Renal pelvis (tissue), 4 donors: Measurements from ENCODE around the gene SLC9A8. TPM values are rescaled to one million over a fixed set of nuclear protein-coding genes. Genes with fewer than 3 reads are reported as not detected.
A peak's percentile ranks its signal among the peaks of the same experiment; 100 is the strongest.

ENCODE experiments used
- DNase-seq: peaks from one replicate; pipeline ENCODE4 v3.0.0-alpha.2; 2013
- polyA plus RNA-seq, 3 donors: library from polyadenylated mRNA; unstranded; fragments of 120-200 nt; gene quantifications; one replicate each; pipeline ENCODE4 v1.2.1, GENCODE V29; 2013; ENCODE audit not compliant: insufficient read length in 3 of 3

The SLC9A8 gene
- polyA plus RNA-seq, 3 donors, result 9.3 to 12.8 (median 11.4) TPM

GRCh38 chr20:49871391-49871948 lies 58.8 kb downstream of the SLC9A8 start:
- no peak for DNase-seq

DNA sequence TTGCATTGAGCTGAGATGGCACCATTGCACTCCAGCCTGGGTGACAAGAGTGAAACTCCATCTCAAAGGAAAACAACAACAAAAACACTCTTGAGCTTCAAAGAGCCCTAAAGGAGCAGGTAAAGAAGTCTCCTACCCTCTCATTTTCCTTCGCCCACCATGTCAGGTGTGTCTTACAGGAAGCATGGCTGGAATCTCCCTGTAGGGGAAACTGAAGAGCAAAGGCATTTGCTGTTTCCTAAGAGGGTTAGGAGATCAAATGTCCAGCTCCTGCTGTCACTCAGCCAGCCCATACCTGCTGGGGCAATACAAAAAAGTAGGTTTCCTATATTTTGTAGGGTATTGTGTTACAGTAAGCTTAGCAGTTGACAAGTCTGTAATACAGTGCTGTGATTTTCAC lies 59.4 kb downstream of the SLC9A8 start:
- no peak for DNase-seq

DNA sequence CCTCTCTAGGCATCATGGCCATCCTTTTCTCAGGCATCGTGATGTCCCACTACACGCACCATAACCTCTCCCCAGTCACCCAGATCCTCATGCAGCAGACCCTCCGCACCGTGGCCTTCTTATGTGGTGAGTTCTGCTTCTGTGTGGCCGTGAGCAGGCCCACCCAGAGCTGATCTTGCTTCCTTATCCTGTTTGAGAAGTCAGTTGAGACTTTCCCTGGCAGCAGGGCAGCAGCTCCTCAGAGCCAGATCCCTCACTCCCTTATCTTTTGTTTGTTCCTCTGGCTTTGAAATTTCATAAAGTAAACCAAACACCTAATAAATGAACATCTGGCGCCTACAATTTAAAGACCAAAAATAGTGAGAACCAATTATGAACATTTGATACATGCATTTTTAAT lies 62.1 kb downstream of the SLC9A8 start:
- DNase-seq, result no peak

- DNase-seq, result no peak
Measured at GRCh38 chr20:49877386-49877921, 64.8 kb downstream of the SLC9A8 start.

DNA sequence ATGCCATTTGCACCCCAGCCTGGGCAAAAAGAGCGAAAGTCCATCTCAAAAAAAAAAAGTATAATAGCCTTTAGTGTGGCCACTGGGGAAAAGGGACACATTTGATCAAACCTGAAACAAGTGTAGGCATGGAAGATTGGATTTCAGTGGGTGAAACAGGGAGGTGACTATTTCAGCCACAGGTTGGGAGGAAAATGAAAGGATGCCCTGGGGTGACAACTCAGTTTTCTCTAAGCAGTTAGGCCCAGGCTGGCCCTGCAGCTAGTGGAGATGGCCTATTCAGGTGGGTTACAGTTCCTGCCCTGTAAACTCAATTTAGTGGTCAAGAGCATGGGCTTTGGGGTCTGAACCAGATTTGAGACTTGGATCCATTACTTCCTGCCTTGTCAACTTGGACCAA lies 66.3 kb downstream of the SLC9A8 start:
- no peak for DNase-seq

- DNase-seq, result no peak
Measured at GRCh38 chr20:49880177-49880576, 67.5 kb downstream of the SLC9A8 start.

- DNase-seq, result no peak
Measured at GRCh38 chr20:49880724-49881445, 68.3 kb downstream of the SLC9A8 start.

DNA sequence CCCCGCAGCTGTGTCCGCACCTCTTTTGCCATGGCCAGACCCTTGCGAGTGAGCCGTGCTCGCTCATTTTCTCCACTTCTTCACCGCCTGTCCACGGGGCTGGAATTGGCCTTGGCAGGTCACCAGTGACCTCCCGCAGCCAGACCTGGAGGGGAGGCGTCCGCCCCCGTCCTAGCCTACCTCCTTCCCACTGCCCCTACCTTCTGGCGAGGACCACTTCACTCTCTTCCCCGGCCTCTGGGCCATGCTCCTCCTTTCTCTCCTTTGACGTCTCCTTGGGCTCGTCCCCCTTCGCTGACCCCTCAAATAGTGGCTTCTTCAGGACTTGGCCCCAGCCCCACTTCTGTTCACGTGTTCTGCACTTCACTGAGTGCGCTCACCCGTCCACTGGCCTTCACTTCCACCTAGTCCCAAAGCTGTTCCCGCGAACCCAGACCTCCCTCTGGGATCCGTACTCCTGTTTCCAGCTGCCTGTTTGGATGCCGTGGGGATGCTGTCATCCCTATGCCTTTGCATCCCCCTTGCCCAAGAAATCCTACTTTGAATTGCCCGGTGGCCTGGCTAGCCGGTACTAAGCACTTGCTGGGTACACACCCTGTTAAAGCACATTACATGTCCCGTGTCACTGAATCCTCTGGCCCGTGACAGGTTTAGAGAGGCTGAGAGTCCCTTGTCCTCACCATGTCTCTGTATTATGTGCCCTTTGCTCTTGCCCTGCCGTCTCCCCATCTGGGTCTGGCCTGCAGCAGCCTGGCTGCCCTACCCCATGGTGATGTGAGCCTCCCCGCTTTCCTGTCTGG lies 69.7 kb downstream of the SLC9A8 start:
- DNase-seq, result no peak

GRCh38 chr20:49883246-49883802 lies 70.7 kb downstream of the SLC9A8 start:
- no peak for DNase-seq

GRCh38 chr20:49885558-49886332 lies 73.1 kb downstream of the SLC9A8 start:
- DNase-seq, result no peak

DNA sequence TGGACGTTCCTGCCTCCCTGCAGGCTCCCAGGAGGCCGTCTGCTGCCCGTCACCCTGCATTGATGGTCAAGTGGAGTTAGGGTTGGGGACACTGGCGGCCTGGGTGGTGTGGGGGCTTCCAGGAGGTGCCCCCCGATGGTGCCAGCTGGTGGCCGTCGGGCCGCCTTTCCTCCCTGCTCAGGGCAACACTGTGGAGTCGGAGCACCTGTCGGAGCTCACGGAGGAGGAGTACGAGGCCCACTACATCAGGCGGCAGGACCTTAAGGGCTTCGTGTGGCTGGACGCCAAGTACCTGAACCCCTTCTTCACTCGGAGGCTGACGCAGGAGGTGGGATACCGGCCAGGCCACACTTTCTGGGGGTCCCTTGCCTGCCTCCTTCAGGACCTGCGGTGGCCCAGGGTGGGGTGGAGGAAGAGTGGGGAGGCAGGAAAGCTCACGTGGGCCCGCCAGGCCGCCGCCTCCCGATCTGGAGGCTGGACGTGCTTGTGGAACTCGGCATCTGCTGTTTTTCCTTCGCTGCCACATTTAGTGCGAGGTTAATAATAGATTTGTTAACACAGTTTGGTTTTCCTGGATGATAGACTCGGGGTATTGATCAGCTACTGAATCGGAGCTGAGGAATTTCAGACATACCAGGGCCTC lies 74.1 kb downstream of the SLC9A8 start:
- no peak for DNase-seq

- no peak for DNase-seq
Measured at GRCh38 chr20:49887251-49888211, 74.9 kb downstream of the SLC9A8 start.

- peak; percentile 65 for DNase-seq
Measured at GRCh38 chr20:49888212-49889000, 75.8 kb downstream of the SLC9A8 start.

DNA sequence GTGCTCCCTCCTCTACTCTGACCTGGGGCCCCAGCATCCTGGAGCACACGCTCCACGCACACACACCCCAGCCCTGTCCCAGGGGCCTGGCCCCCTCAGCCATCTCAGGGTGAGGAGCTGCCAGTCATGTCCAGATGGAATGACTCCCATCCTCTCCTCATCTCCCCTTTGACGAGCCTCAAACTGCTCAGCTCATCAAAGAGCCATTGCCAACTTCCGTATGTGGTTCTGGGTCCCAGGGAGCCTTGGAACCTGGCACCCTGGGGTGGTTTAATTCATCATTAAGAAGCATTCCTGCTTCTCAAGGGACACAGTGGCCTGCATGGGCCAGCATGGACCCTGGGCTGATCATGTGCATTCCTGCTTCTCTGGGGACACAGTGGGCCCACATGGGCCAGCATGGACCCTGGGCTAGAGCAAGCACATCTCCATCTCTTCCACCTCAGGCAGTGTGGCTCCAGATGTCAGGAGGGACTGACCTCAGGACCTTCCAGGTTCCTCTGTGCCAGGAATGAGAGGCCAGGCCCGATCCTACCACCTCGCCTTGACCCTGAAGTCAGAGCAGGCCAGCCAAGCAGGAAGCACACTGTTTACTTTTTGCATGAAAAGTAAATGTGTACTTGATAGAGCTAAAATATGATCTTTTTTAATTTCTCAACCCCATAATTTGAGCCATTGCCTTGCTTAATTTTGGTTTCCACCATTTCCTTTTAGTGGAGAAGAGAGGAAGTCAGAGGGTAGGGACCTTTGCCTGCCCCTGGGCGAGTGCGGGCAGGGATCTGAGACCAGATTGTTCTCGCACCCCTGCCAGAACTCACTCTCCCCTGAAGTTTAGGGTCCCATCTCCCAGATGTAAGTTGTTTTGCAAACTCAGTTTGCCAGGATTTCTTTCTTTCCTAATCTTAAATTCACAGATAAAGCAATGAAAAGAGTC lies 76.6 kb downstream of the SLC9A8 start:
- no peak for DNase-seq

DNA sequence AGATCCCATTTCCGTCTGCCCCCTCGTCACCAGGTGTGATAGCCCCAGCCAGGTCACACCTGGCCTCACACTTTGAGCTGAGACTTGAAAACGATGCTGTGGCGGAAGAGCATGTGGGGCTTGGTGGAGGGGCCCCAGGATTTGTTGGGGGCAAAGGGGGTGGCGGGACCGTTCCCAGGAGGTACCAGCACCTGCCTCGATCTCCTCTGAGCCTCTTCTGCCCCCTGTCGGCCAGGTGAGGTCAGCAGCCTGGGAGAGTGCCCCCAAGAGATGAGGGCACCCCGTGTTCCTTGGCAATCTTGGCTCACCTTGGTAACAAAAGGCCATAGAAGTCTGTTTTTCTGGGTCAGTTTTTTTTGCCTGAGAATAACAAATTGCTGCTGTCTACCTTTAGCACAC lies 77.3 kb downstream of the SLC9A8 start:
- no peak for DNase-seq

GRCh38 chr20:49890471-49891361 lies 78.1 kb downstream of the SLC9A8 start:
- no peak for DNase-seq
